ENCODE measurements around the gene CCDC190. TPM values are rescaled to one million over a fixed set of nuclear protein-coding genes. Genes with fewer than 3 reads are reported as not detected.

Gene CCDC190
- total and polyA plus RNA-seq, 2 experiments from 2014 or later, result not detected

DNA sequence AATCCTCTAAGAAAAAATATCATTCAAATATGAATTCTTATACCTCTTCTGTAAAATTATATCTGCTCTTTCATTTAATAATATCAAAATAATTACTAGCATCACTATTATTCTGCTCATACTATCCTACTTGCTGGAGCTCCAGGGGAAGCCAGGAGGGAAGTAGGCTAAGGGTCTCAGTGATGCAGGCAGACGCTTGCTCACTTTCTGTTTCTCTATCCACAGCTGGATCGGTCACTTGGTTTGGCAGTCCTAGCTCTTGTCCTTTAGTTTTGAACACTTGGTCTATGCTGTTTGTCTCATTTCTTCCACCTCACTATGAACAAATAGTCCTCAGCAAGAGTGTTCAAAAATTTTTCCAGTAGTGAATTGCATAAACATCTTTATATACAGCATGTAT is 11.3 kb downstream of the CCDC190 start:
- no peaks in the 10 kb centered on the region for H3K36me3 ChIP-seq (ENCODE audit: insufficient read depth)
- no peak overlapping the region for H3K4me3 Mint-ChIP-seq
- no peaks in the 10 kb centered on the region for H3F3A ChIP-seq (replicated peaks; ENCODE audit: low read depth)
- H2AFZ ChIP-seq, result no peak overlapping the region
- no peak overlapping the region for H3K4me3 ChIP-seq
- H3K4me1 ChIP-seq (ENCODE audit: insufficient read depth), result no peaks in the 10 kb centered on the region
- H3K9me3 Mint-ChIP-seq, result no peaks in the 10 kb centered on the region
- DNase-seq (ENCODE audit: low spot score) (no peak), ATAC-seq (no peak)
- peaks cover 6% of the 10 kb centered on the region for H3K27me3 Mint-ChIP-seq (ENCODE audit: insufficient read depth, low read depth, poor library complexity)
- no peak overlapping the region for H3K4me2 ChIP-seq
- TF ChIP-seq CREB1 (CRISPR knock-in tag; IDR thresholded peaks at IDR 0.05; ENCODE audit: low read depth), result no peak
- TF ChIP-seq ZNF114 (CRISPR knock-in tag; IDR thresholded peaks at IDR 0.05), result no peak
- TF ChIP-seq ZNF331 (CRISPR knock-in tag; IDR thresholded peaks at IDR 0.05; ENCODE audit: low read depth), result no peak
- TF ChIP-seq POLR2AphosphoS5 (IDR thresholded peaks at IDR 0.05; ENCODE audit: low read depth), result no peak
- TF ChIP-seq, protein P1, sequence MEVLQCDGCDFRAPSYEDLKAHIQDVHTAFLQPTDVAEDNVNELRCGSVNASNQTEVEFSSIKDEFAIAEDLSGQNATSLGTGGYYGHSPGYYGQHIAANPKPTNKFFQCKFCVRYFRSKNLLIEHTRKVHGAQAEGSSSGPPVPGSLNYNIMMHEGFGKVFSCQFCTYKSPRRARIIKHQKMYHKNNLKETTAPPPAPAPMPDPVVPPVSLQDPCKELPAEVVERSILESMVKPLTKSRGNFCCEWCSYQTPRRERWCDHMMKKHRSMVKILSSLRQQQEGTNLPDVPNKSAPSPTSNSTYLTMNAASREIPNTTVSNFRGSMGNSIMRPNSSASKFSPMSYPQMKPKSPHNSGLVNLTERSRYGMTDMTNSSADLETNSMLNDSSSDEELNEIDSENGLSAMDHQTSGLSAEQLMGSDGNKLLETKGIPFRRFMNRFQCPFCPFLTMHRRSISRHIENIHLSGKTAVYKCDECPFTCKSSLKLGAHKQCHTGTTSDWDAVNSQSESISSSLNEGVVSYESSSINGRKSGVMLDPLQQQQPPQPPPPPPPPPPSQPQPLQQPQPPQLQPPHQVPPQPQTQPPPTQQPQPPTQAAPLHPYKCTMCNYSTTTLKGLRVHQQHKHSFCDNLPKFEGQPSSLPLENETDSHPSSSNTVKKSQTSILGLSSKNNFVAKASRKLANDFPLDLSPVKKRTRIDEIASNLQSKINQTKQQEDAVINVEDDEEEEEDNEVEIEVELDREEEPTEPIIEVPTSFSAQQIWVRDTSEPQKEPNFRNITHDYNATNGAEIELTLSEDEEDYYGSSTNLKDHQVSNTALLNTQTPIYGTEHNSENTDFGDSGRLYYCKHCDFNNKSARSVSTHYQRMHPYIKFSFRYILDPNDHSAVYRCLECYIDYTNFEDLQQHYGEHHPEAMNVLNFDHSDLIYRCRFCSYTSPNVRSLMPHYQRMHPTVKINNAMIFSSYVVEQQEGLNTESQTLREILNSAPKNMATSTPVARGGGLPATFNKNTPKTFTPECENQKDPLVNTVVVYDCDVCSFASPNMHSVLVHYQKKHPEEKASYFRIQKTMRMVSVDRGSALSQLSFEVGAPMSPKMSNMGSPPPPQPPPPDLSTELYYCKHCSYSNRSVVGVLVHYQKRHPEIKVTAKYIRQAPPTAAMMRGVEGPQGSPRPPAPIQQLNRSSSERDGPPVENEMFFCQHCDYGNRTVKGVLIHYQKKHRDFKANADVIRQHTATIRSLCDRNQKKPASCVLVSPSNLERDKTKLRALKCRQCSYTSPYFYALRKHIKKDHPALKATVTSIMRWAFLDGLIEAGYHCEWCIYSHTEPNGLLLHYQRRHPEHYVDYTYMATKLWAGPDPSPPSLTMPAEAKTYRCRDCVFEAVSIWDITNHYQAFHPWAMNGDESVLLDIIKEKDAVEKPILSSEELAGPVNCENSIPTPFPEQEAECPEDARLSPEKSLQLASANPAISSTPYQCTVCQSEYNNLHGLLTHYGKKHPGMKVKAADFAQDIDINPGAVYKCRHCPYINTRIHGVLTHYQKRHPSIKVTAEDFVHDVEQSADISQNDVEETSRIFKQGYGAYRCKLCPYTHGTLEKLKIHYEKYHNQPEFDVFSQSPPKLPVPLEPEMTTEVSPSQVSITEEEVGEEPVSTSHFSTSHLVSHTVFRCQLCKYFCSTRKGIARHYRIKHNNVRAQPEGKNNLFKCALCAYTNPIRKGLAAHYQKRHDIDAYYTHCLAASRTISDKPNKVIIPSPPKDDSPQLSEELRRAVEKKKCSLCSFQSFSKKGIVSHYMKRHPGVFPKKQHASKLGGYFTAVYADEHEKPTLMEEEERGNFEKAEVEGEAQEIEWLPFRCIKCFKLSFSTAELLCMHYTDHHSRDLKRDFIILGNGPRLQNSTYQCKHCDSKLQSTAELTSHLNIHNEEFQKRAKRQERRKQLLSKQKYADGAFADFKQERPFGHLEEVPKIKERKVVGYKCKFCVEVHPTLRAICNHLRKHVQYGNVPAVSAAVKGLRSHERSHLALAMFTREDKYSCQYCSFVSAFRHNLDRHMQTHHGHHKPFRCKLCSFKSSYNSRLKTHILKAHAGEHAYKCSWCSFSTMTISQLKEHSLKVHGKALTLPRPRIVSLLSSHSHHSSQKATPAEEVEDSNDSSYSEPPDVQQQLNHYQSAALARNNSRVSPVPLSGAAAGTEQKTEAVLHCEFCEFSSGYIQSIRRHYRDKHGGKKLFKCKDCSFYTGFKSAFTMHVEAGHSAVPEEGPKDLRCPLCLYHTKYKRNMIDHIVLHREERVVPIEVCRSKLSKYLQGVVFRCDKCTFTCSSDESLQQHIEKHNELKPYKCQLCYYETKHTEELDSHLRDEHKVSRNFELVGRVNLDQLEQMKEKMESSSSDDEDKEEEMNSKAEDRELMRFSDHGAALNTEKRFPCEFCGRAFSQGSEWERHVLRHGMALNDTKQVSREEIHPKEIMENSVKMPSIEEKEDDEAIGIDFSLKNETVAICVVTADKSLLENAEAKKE (CRISPR knock-in tag; IDR thresholded peaks at IDR 0.05), result no peak
- TF ChIP-seq EZH2phosphoT487 (IDR thresholded peaks at IDR 0.05; ENCODE audit: unreplicated experiment), result no peak
- TF ChIP-seq, protein P2, sequence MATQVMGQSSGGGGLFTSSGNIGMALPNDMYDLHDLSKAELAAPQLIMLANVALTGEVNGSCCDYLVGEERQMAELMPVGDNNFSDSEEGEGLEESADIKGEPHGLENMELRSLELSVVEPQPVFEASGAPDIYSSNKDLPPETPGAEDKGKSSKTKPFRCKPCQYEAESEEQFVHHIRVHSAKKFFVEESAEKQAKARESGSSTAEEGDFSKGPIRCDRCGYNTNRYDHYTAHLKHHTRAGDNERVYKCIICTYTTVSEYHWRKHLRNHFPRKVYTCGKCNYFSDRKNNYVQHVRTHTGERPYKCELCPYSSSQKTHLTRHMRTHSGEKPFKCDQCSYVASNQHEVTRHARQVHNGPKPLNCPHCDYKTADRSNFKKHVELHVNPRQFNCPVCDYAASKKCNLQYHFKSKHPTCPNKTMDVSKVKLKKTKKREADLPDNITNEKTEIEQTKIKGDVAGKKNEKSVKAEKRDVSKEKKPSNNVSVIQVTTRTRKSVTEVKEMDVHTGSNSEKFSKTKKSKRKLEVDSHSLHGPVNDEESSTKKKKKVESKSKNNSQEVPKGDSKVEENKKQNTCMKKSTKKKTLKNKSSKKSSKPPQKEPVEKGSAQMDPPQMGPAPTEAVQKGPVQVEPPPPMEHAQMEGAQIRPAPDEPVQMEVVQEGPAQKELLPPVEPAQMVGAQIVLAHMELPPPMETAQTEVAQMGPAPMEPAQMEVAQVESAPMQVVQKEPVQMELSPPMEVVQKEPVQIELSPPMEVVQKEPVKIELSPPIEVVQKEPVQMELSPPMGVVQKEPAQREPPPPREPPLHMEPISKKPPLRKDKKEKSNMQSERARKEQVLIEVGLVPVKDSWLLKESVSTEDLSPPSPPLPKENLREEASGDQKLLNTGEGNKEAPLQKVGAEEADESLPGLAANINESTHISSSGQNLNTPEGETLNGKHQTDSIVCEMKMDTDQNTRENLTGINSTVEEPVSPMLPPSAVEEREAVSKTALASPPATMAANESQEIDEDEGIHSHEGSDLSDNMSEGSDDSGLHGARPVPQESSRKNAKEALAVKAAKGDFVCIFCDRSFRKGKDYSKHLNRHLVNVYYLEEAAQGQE (IDR thresholded peaks at IDR 0.05; ENCODE audit: unreplicated experiment), result no peak
- no peak for TF ChIP-seq STAT1 (IDR thresholded peaks at IDR 0.05; ENCODE audit: unreplicated experiment)
- no peak for TF ChIP-seq JUNB (IDR thresholded peaks at IDR 0.05; ENCODE audit: unreplicated experiment)
- TF ChIP-seq, protein P3, sequence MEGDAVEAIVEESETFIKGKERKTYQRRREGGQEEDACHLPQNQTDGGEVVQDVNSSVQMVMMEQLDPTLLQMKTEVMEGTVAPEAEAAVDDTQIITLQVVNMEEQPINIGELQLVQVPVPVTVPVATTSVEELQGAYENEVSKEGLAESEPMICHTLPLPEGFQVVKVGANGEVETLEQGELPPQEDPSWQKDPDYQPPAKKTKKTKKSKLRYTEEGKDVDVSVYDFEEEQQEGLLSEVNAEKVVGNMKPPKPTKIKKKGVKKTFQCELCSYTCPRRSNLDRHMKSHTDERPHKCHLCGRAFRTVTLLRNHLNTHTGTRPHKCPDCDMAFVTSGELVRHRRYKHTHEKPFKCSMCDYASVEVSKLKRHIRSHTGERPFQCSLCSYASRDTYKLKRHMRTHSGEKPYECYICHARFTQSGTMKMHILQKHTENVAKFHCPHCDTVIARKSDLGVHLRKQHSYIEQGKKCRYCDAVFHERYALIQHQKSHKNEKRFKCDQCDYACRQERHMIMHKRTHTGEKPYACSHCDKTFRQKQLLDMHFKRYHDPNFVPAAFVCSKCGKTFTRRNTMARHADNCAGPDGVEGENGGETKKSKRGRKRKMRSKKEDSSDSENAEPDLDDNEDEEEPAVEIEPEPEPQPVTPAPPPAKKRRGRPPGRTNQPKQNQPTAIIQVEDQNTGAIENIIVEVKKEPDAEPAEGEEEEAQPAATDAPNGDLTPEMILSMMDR (conservative IDR thresholded peaks at IDR 0.05; ENCODE audit: low read depth in 2 of 2), result no peak
- TF ChIP-seq, protein P4, sequence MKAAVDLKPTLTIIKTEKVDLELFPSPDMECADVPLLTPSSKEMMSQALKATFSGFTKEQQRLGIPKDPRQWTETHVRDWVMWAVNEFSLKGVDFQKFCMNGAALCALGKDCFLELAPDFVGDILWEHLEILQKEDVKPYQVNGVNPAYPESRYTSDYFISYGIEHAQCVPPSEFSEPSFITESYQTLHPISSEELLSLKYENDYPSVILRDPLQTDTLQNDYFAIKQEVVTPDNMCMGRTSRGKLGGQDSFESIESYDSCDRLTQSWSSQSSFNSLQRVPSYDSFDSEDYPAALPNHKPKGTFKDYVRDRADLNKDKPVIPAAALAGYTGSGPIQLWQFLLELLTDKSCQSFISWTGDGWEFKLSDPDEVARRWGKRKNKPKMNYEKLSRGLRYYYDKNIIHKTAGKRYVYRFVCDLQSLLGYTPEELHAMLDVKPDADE (IDR thresholded peaks at IDR 0.05), result no peak
- no peak for TF ChIP-seq EZH2 (IDR thresholded peaks at IDR 0.05; ENCODE audit: low read depth, unreplicated experiment)
- H3K9me2 ChIP-seq (ENCODE audit: insufficient read depth), result no peaks in the 10 kb centered on the region
- no peaks in the 10 kb centered on the region for H3K36me3 Mint-ChIP-seq (ENCODE audit: low read depth)
- H3K79me2 ChIP-seq (replicated peaks; ENCODE audit: insufficient read depth), result no peaks in the 10 kb centered on the region
- no peak overlapping the region for H3K27ac Mint-ChIP-seq
- no peaks in the 10 kb centered on the region for H3K4me1 Mint-ChIP-seq
- H3K27ac ChIP-seq (ENCODE audit: low read depth), result no peak overlapping the region
- no peaks in the 10 kb centered on the region for H3K27me3 ChIP-seq (ENCODE audit: insufficient read depth)
- H4K20me1 ChIP-seq (replicated peaks; ENCODE audit: insufficient read depth), result no peaks in the 10 kb centered on the region
